Fibroblast of skin of left quadriceps (primary cell): ENCODE data around the gene CRTC3.
"Not testable (repeated sequence)": the region's sequence is repeated elsewhere in the genome, so short reads cannot be mapped to it uniquely, and the experiment has no call there.

ENCODE experiments used
- DNase-seq, 2 experiments: peaks; one replicate each; pipeline ENCODE4 v3.0.0-alpha.2; 2013; ENCODE audit warnings: low read depth in 2 of 2

Gene CRTC3, protein sequence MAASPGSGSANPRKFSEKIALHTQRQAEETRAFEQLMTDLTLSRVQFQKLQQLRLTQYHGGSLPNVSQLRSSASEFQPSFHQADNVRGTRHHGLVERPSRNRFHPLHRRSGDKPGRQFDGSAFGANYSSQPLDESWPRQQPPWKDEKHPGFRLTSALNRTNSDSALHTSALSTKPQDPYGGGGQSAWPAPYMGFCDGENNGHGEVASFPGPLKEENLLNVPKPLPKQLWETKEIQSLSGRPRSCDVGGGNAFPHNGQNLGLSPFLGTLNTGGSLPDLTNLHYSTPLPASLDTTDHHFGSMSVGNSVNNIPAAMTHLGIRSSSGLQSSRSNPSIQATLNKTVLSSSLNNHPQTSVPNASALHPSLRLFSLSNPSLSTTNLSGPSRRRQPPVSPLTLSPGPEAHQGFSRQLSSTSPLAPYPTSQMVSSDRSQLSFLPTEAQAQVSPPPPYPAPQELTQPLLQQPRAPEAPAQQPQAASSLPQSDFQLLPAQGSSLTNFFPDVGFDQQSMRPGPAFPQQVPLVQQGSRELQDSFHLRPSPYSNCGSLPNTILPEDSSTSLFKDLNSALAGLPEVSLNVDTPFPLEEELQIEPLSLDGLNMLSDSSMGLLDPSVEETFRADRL

GRCh38 chr15:90529371-90530249, at the start of gene CRTC3:
Gene CRTC3 (plus strand): TSS chr15:90529923. CDS start chr15:90530072, 149 bp downstream.
- peak in 1 of 2 experiments; percentile 15 for DNase-seq

GRCh38 chr15:90481023-90481422, 48.7 kb upstream of the CRTC3 start:
- no peak for DNase-seq

DNA sequence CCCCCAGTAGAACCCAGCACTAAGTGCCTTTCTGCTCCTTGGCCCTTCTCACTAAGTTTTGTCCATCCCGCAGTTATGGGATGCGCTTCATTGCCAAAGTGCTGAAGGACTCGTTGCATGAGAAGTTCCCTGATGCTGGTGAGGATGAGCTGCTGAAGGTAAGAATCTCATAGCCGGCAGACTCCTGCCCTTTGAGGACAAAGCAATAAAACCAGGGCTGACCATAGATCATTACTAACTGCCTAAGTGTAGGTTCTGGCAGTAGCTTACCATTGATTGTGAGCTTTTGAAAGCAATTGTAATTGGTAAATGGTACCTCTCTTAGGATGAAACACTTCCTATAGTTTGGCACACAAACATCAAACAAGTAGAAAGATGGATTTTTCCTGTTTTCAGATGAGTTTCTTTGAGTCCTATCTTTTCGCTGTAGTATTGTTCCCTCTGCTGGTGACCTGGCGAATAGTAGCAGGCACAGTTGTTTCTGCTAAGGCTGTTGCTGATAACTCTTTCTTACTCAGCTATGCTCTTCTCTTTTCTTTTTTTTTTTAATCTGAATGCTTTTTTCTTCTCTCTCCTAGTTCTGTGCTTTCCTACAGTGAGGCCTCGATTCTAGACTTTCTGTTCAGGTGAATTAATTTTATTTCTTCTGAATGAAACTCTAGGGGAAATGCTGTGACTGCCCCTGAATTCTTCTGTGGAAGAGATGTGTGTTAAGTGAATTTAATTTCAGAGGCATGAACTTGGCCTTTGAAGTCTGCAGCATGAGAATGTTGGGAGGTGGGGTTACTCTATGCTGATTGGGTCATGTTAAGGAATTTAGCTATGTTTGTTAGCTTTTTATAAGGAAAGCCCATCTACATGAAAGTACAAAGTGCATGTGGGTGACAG, 47.4 kb upstream of the CRTC3 start:
- peak in 1 of 2 experiments; percentile 14 for DNase-seq

GRCh38 chr15:90483012-90483307, 46.8 kb upstream of the CRTC3 start:
- no peak for DNase-seq

DNA sequence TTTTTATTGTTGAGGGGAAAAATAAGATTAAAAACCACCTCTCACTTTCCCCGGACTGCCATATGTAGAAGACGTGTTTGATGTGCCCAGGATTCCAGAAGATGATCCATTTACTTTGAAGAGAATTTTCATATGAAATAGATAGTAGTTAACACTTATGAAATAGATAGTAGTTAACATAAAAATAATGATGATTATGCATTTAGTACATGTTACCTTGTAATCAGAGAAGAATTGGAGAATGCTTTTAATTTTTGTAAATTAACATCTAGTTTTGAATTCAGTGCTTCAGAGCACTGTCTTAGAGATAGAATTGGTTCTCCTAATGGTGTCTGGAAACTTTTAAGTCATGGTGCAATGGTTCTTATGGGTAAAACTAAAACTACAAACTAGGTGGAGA, 46.1 kb upstream of the CRTC3 start:
- no peak for DNase-seq

DNA sequence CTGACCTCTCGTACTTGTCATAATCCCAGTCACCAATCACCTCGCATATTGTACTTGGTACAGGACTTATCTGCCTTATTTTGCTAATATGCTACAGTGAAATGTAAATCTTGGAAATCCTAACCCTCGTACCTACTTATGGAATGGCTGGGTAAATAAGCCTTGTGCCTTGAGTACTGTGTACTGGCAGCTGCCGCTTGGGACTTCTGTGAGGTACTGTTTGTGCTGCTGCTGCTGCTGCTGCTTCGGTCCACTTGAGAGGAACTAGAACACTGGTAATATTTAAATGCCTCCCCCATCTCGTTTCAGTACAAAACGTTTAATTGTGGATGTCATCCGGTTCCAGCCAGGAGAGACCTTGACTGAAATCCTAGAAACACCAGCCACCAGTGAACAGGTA, 42.5 kb upstream of the CRTC3 start:
- no peak for DNase-seq

GRCh38 chr15:90489514-90489913, 40.2 kb upstream of the CRTC3 start:
- no peak for DNase-seq

GRCh38 chr15:90489944-90490343, 39.8 kb upstream of the CRTC3 start:
- DNase-seq = no peak

DNA sequence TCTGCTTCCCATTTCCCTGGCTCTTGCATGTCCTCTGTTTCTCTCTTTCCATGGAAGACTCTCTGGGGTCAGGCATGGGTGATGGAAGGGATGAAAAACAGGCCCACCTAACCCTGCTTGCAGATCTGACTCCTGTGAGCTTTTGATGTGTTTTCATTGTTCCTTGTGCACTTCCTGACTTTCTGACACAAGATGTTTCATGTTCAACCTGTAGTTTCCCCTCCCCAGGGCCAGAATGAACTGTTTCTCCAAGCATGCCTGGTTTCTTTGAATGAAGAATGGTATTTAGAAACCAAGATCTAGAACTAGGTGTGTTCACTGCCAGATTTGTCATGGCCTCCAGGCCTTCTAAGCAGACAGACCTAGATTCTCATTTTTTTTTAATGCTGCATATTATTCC, 36.1 kb upstream of the CRTC3 start:
- DNase-seq = no peak

DNA sequence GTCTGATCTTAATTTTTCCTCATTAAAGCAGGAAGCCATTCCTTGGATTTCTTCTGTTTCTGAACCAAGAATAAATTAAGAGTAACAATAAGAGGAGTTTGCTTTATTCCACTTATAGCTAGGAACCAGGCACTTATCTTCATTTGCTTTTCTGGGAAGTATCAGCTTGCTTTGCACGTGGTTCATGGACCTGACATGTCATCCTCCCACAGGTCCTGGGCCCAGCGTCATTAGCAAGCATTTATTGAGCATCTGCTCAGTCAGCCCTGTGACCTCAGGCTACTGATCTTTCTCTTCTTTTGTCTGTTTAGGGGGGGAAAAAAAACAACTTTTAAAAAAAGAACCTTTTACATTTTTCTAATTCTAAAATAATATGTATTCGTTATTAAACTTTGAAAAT, 34.7 kb upstream of the CRTC3 start:
- no peak for DNase-seq

DNA sequence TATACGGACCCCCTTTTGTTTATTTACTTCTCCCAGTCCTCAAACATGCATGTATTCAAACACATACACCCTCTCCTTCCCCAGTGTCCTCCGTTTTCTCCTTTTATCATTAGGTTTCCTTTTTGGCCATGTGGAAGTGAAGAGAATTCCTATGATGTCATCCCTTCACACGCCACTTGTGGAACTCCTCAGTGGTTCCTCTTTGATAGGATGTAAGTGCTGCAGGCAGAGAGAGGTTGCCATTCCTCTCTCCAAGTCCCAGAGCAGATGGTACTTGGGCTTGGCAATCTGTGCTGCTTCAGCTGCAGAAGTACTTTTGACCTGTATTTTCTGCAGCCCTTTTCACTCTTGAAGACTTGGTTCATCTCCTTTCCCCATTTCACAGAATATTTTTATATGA, 32.9 kb upstream of the CRTC3 start:
- no peak for DNase-seq

- DNase-seq = no peak
These were observed 32.3 kb upstream of the CRTC3 start for GRCh38 chr15:90497376-90497775.

- DNase-seq = no peak
These were observed 31.8 kb upstream of the CRTC3 start for GRCh38 chr15:90497912-90498311.

DNA sequence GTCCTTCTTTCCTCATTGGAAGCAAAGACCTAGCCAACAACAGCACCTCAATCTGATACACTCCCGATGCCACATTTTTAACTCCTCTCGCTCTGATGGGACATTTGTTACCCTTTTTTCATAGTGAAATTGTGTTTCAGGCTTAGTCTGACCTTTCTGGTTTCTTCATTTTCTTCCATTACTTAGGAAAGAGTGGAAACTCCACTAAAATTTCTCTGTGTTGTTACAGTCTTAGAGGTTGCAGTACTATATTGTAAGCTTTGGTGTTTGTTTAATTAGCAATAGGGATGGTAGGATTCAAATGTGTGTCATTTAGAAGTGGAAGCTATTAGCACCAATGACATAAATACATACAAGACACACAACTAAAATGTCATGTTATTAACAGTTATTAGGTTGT, 29.6 kb upstream of the CRTC3 start:
- DNase-seq = no peak

GRCh38 chr15:90501898-90502297, 27.8 kb upstream of the CRTC3 start:
- DNase-seq = no peak

DNA sequence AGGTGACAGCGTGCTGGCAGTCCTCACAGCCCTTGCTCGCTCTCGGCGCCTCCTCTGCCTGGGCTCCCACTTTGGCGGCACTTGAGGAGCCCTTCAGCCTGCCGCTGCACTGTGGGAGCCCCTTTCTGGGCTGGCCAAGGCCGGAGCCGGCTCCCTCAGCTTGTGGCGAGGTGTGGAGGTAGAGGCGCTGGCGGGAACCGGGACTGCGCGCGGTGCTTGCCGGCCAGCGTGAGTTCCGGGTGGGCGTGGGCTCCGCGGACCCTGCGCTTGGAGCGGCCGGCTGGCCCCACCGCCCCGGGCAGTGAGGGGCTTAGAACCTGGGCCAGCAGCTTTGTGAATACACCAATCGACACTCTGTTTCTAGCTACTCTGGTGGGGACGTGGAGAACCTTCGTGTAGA, 18.9 kb upstream of the CRTC3 start:
- not testable (repeated sequence) for DNase-seq

DNA sequence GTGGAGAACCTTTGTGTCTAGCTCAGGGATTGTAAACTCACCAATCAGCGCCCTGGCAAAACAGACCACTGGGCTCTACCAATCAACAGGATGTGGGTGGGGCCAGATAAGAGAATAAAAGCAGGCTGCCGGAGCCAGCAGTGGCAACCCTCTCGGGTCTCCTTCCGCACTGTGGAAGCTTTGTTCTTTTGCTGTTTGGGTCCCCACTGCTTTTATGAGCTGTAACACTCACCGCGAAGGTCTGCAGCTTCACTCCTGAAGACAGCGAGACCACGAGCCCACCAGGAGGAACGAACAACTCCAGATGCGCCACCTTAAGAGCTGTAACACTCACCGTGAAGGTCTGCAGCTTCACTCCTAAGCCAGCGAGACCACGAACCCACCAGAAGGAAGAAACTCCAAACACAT, 18.5 kb upstream of the CRTC3 start:
- DNase-seq = not testable (repeated sequence)

- no peak for DNase-seq
These were observed 17.4 kb upstream of the CRTC3 start for GRCh38 chr15:90512276-90512675.

DNA sequence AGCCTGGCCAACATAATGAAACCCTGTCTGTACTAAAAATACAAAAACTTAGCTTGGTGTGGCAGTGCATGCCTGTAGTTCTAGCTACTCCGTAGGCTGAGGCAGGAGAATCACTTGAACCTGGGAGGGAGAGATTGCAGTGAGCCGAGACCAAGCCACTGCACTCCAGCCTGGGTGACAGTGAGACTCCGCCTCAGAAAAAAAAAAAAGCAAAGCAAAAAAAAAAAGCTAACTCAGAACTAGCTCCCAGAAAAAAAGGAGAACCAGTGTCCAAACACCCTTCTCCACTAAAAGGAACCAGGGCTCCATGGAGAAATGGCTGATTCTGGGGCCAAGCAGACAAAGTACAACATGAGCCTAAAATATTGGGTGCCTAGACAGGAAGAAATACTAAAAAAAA, 16.7 kb upstream of the CRTC3 start:
- DNase-seq = no peak

DNA sequence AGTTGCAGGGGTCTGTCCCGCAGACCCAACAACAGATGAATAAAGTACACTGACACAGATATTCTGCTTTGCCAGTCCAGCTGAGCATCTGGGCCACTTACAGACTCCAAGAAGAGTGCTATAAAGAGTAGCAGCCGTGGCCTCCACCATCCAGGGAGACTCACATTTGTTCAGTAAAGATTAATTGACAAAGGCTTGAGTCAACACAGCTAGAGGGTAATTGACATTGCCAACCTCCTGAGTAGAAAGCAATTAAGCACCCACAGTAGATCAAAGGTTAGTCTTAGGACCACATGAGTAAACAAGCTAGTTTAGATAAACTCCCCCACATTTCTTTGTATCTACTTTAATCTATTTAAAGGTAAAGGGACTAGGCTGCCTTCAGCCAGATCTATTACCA, 16.3 kb upstream of the CRTC3 start:
- no peak for DNase-seq

DNA sequence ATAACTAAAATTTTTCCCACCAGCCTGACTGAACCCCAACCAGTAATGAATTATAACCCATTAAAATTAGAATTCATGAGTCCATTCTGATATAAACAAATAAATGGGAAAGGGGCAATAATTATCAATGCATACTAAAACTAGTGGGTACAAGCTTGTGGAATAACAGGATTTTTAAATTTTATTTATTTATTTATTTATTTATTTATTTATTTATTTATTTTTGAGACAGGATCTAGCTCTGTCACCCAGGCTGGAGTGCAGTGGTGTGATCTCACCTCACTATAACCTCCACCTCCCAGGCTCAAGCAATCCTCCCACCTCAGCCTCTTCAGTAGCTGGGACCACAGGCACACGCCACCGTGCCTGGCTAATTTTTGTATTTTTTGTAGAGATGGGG, 15.8 kb upstream of the CRTC3 start:
- not testable (repeated sequence) for DNase-seq

GRCh38 chr15:90519688-90520087, 10.0 kb upstream of the CRTC3 start:
- peak; percentile 36 to 37 for DNase-seq
